Raji (cell line): Measurements from ENCODE around the gene SLC38A3.

Experiments used
- POLR2A ChIP-seq: IDR thresholded peaks from 2 replicates; pipeline ENCODE4 v1.6.1; 2011; ENCODE audit warnings: low read depth, low read length, control low read depth; ENCODE audit not compliant: insufficient read depth

The SLC38A3 gene

GRCh38 chr3:50194903-50195500 lies 10.1 kb upstream of the SLC38A3 start:
- TF ChIP-seq POLR2A = no peak

- TF ChIP-seq POLR2A = no peak
Observed at GRCh38 chr3:50195501-50196252, 9.4 kb upstream of the SLC38A3 start.

GRCh38 chr3:50196253-50196801 lies 8.7 kb upstream of the SLC38A3 start:
- no peak for TF ChIP-seq POLR2A

- TF ChIP-seq POLR2A = no peak
Observed at GRCh38 chr3:50201573-50202315, 3.3 kb upstream of the SLC38A3 start.

- TF ChIP-seq POLR2A = no peak
Observed at GRCh38 chr3:50202353-50203112, 2.5 kb upstream of the SLC38A3 start.

GRCh38 chr3:50203113-50203808 lies 1.8 kb upstream of the SLC38A3 start:
- no peak for TF ChIP-seq POLR2A

- no peak for TF ChIP-seq POLR2A
Observed at GRCh38 chr3:50203809-50204803, 965 bp upstream of the SLC38A3 start.

GRCh38 chr3:50205413-50206276 lies 574 bp downstream of the SLC38A3 start:
- no peak for TF ChIP-seq POLR2A

- no peak for TF ChIP-seq POLR2A
Observed at GRCh38 chr3:50207359-50208042, 2.4 kb downstream of the SLC38A3 start.

- no peak for TF ChIP-seq POLR2A
Observed at GRCh38 chr3:50208677-50209344, 3.7 kb downstream of the SLC38A3 start.

GRCh38 chr3:50210176-50210509 lies 5.1 kb downstream of the SLC38A3 start:
- TF ChIP-seq POLR2A = no peak
